IMR-90 (cell line): ENCODE measurements around the gene DGKD. TPM values are rescaled to one million over a fixed set of nuclear protein-coding genes. Genes with fewer than 3 reads are reported as not detected.

Source experiments
- ATAC-seq: fragments of 200-7000 bp; cut with Tn5 transposase; 2 replicates; pipeline ENCODE4 v1.9.1; 2020; ENCODE audit warnings: low read depth, mild to moderate bottlenecking, moderate library complexity
- BruUV-seq: library from RNA; stranded (reverse); fragments of 400-500 nt; replicated peaks from 2 replicates; lab custom pipeline; 2021; lab: Mats Ljungman, UMichigan
- CTCF ChIA-PET: fragments of 300-600 bp; formaldehyde crosslinking; extraction: SDS; loops from one replicate; lab custom pipeline; 2021; ENCODE audit warnings: antibody characterized with exemption; lab: Yijun Ruan, JAX
- POLR2A ChIA-PET: fragments of 300-600 bp; sonication (Branson Sonifier 250); formaldehyde crosslinking; loops from one replicate; lab custom pipeline; 2022; ENCODE audit warnings: antibody characterized with exemption; ENCODE audit not compliant: unreplicated experiment; lab: Charles Lee
- DNase-seq: peaks from one replicate; pipeline ENCODE4 v3.0.0; 2013
- H2AFZ ChIP-seq: replicated peaks from 2 replicates; pipeline ENCODE3; 2013; ENCODE audit warnings: low read length, mild to moderate bottlenecking; ENCODE audit not compliant: poor library complexity
- H2AK5ac ChIP-seq: 2 replicates; pipeline ENCODE4 v1.6.1; 2013; ENCODE audit warnings: low read depth, low read length, inconsistent platforms
- H2AK9ac ChIP-seq: replicated peaks from 2 replicates; pipeline ENCODE3; 2013; ENCODE audit warnings: mild to moderate bottlenecking, low read depth, low read length, moderate library complexity; ENCODE audit not compliant: poor library complexity
- H2BK120ac ChIP-seq: 2 replicates; pipeline ENCODE4 v1.6.1; 2013; ENCODE audit warnings: low read depth, low read length, inconsistent platforms
- H2BK15ac ChIP-seq: 3 replicates; pipeline ENCODE4 v1.6.1; 2013; ENCODE audit warnings: low read depth, low read length, inconsistent platforms
- H2BK20ac ChIP-seq: 2 replicates; pipeline ENCODE4 v1.6.1; 2013; ENCODE audit warnings: low read depth, mild to moderate bottlenecking, inconsistent platforms, low read length, moderate library complexity
- H2BK5ac ChIP-seq: 2 replicates; pipeline ENCODE4 v1.6.1; 2013; ENCODE audit warnings: mild to moderate bottlenecking, low read depth, low read length, inconsistent platforms; ENCODE audit not compliant: poor library complexity, severe bottlenecking
- H3K14ac ChIP-seq: replicated peaks from 2 replicates; pipeline ENCODE4 v1.6.1; 2013; ENCODE audit warnings: low read depth, low read length, inconsistent platforms
- H3K18ac ChIP-seq: 2 replicates; pipeline ENCODE4 v1.6.1; 2013; ENCODE audit warnings: low read depth, low read length, control low read depth
- H3K23ac ChIP-seq: 2 replicates; pipeline ENCODE4 v1.6.1; 2013; ENCODE audit warnings: low read depth, low read length, inconsistent platforms
- H3K27ac ChIP-seq: 2 replicates; pipeline ENCODE4 v1.5.1; 2013; ENCODE audit warnings: mild to moderate bottlenecking, control low read depth, low read length; ENCODE audit not compliant: insufficient read depth
- H3K27me3 ChIP-seq: 2 replicates; pipeline ENCODE4 v1.6.1; 2013; ENCODE audit warnings: low read length; ENCODE audit not compliant: control insufficient read depth, insufficient read depth
- H3K36me3 ChIP-seq: 2 replicates; pipeline ENCODE4 v1.6.1; 2013; ENCODE audit warnings: low read length, mixed read lengths; ENCODE audit not compliant: control insufficient read depth, insufficient read depth
- H3K4ac ChIP-seq: 2 replicates; pipeline ENCODE4 v1.6.1; 2013; ENCODE audit warnings: low read depth, low read length, inconsistent platforms
- H3K4me1 ChIP-seq: 2 replicates; pipeline ENCODE4 v1.6.1; 2013; ENCODE audit warnings: low read length, mixed read lengths; ENCODE audit not compliant: control insufficient read depth, insufficient read depth
- H3K4me2 ChIP-seq: 2 replicates; pipeline ENCODE4 v1.6.1; 2013; ENCODE audit warnings: low read depth, mild to moderate bottlenecking, control low read depth, low read length, moderate library complexity
- H3K4me3 ChIP-seq: 2 replicates; pipeline ENCODE4 v1.5.1; 2013; ENCODE audit warnings: low read depth, mild to moderate bottlenecking, control low read depth, low read length, moderate library complexity; ENCODE audit not compliant: insufficient read depth
- H3K56ac ChIP-seq: 2 replicates; pipeline ENCODE4 v1.6.1; 2013; ENCODE audit warnings: low read length, inconsistent platforms; ENCODE audit not compliant: insufficient read depth; ENCODE audit errors: extremely low read depth
- H3K79me1 ChIP-seq, 2 experiments: 2 replicates each; pipeline ENCODE4 v1.6.1; 2013; ENCODE audit warnings: low read length in 2 of 2, inconsistent platforms in 1 of 2, low read depth in 1 of 2
- H3K9ac ChIP-seq: 2 replicates; pipeline ENCODE4 v1.6.1; 2013; ENCODE audit warnings: low read depth, low read length, control low read depth
- H3K9me1 ChIP-seq: 2 replicates; pipeline ENCODE4 v1.6.1; 2013; ENCODE audit warnings: low read length, inconsistent platforms; ENCODE audit not compliant: insufficient read depth
- H3K9me3 ChIP-seq: 2 replicates; pipeline ENCODE4 v1.6.1; 2013; ENCODE audit warnings: low read length; ENCODE audit not compliant: control insufficient read depth, insufficient read depth
- H4K20me1 ChIP-seq: 2 replicates; pipeline ENCODE4 v1.6.1; 2013; ENCODE audit warnings: low read length, inconsistent platforms; ENCODE audit not compliant: insufficient read depth
- H4K5ac ChIP-seq: 2 replicates; pipeline ENCODE4 v1.6.1; 2013; ENCODE audit warnings: mild to moderate bottlenecking, low read depth, low read length, control low read depth
- H4K8ac ChIP-seq, 2 experiments: 2 replicates each; pipeline ENCODE4 v1.6.1; 2013; ENCODE audit warnings: low read depth in 2 of 2, low read length in 2 of 2, control low read depth in 1 of 2, inconsistent platforms in 1 of 2
- H4K91ac ChIP-seq: 2 replicates; pipeline ENCODE4 v1.6.1; 2013; ENCODE audit warnings: low read depth, low read length, inconsistent platforms; ENCODE audit not compliant: insufficient read depth
- CTCF ChIP-seq: conservative IDR thresholded peaks from 2 replicates; pipeline ENCODE4 v1.5.1; 2012; ENCODE audit warnings: mild to moderate bottlenecking, low read depth, low read length, improper control_type of control experiment
- WGBS, 2 experiments: methylation state at CpG; one replicate each; pipeline versions ENCODE4 v1.1.5 to v1.1.7; 2013; ENCODE audit warnings: missing lambda C conversion rate in 2 of 2; ENCODE audit not compliant: insufficient read length in 1 of 2; ENCODE audit errors: extremely low coverage in 2 of 2; 5-methylcytosine and 5-hydroxymethylcytosine counted together
- dilution Hi-C: fragments of 300-500 bp; cut with HindIII; formaldehyde crosslinking; loops from one replicate; pipeline ENCODE4 v1.14.3; 2018; ENCODE audit warnings: low sequenced_read_pairs; ENCODE audit not compliant: unreplicated experiment
- in situ Hi-C: fragments of 300-500 bp; cut with MboI; formaldehyde crosslinking; loops from 3 replicates; pipeline ENCODE4 v1.14.3; 2019; ENCODE audit warnings: low sequenced_read_pairs, inconsistent platforms, mixed read lengths
- intact Hi-C: fragments of 100-400 bp; cut with micrococcal nuclease; formaldehyde crosslinking; loops from 2 replicates; pipeline ENCODE4 v1.10.0; 2022
- polyA plus RNA-seq, 3 experiments: library from polyadenylated mRNA; depleted of rRNA; stranded (reverse); fragments of >200 nt; gene quantifications; 2 replicates each; pipeline ENCODE4 v1.2.3, GENCODE V29; 2012; ENCODE audit warnings: low replicate concordance in 1 of 3
- total RNA-seq: library from RNA; depleted of rRNA; stranded (reverse); fragments of >200 nt; gene quantifications from 2 replicates; pipeline ENCODE4 v1.2.3, GENCODE V29; 2012

Gene DGKD
- total and polyA plus RNA-seq, 2 of the 4 experiments (the other 2 are of a cell fraction), result 6.5 to 10.1 TPM

DNA sequence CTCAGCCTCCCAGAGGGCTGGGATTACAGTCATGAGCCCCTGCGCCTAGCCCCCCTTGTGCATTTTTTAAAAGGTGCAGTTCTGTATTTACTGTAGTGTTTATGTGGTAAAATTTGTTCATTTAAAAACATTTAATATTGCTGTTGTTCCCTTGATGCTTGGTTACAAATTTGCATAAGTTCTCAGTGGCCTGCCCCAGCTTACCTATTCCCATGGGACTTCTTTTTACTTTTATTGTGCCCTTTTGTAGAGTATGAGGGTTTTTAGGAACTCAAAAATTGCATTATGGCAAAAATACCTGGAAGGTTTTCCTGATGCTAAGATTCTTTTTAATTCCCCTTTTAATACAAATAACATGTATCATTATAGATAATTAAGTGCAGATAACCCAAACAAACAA, 63.0 kb downstream of the DGKD start:
- no peak overlapping the region for H3K4me3 ChIP-seq
- H2AK5ac ChIP-seq, result no peak overlapping the region
- H3K9me1 ChIP-seq, result peaks cover 33% of the 10 kb centered on the region
- dilution Hi-C loops, result no loop called here
- no peak overlapping the region for H3K27ac ChIP-seq
- no peak overlapping the region for H4K8ac ChIP-seq
- in situ Hi-C loops, result no loop called here
- H4K20me1 ChIP-seq, result no peaks in the 10 kb centered on the region
- DNase-seq, result no peak
- no peak overlapping the region for H2AK9ac ChIP-seq
- no peak overlapping the region for H2BK15ac ChIP-seq
- H2BK5ac ChIP-seq, result no peak overlapping the region
- no peak overlapping the region for H3K23ac ChIP-seq
- H3K18ac ChIP-seq, result no peak overlapping the region
- intact Hi-C loops, result no loop called here
- peaks cover 36% of the 10 kb centered on the region for H3K4me1 ChIP-seq
- no peak overlapping the region for H3K14ac ChIP-seq
- H4K5ac ChIP-seq, result no peak overlapping the region
- no peaks in the 10 kb centered on the region for H3K36me3 ChIP-seq
- no peak overlapping the region for H2BK120ac ChIP-seq
- BruUV-seq, result no TSS peak
- H4K91ac ChIP-seq, result no peak overlapping the region
- no peak overlapping the region for H3K4me2 ChIP-seq
- H3K56ac ChIP-seq, result no peak overlapping the region
- peaks cover 16 to 68% of the 10 kb centered on the region in 2 experiments; a peak in 3 of 4 replicates for H3K79me1 ChIP-seq
- no peak overlapping the region for H2BK20ac ChIP-seq
- ChIA-PET CTCF (interaction anchor here (0.9 kb wide), 1 partner anchor 32 kb away, joined by 3 read pairs; no protein-coding TSS in a partner anchor), POLR2A (no interaction called here)
- ATAC-seq, result no peak
- H3K9me3 ChIP-seq, result no peaks in the 10 kb centered on the region
- H2AFZ ChIP-seq, result no peak overlapping the region
- H3K27me3 ChIP-seq, result no peaks in the 10 kb centered on the region
- H3K4ac ChIP-seq, result no peak overlapping the region
- H3K9ac ChIP-seq, result no peak overlapping the region
- no peak for TF ChIP-seq CTCF
- no CpG with 5 or more reads among the region's 1 CpG for WGBS, 2 experiments
